SHP77 treated with DMSO at 0.1 percent for 48 hours (cell line): Measurements from ENCODE around the gene ACP7.
"Not testable (repeated sequence)": the region's sequence is repeated elsewhere in the genome, so short reads cannot be mapped to it uniquely, and the experiment has no call there.

ENCODE experiments used
- DNase-seq: peaks from one replicate; lab custom pipeline; 2025; lab: John Stamatoyannopoulos, UW

Gene ACP7

DNA sequence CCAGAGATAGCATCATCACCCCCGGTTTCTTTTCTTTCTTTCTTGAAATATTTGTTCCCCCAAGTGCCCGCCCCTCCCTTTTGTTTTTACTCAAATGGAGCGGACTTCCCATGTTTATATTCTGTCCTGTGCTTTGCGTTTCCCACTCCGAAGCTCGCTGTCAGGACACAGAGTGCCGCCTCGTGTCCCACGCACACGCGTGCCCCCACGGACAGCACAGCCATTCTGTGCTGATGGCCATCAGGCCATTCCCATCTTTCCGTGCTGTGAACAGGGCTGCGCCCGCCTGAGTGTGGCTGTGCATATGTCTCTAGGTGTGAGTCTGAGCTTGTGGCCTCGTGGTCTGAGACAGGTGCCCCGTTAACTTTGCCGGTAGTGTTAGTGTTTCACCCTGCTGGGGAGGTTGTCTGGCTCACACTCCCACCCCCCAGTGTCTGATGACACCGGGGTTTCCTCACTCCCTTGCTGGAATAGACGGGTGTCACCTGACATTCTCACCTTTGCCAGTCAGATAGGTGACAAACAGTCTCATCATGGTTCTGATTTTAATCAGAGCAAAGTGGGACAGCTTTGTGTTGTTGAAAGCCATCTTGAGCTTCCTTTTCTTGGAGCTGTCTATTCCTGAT is 48.3 kb downstream of the ACP7 start:
- no peak for DNase-seq

DNA sequence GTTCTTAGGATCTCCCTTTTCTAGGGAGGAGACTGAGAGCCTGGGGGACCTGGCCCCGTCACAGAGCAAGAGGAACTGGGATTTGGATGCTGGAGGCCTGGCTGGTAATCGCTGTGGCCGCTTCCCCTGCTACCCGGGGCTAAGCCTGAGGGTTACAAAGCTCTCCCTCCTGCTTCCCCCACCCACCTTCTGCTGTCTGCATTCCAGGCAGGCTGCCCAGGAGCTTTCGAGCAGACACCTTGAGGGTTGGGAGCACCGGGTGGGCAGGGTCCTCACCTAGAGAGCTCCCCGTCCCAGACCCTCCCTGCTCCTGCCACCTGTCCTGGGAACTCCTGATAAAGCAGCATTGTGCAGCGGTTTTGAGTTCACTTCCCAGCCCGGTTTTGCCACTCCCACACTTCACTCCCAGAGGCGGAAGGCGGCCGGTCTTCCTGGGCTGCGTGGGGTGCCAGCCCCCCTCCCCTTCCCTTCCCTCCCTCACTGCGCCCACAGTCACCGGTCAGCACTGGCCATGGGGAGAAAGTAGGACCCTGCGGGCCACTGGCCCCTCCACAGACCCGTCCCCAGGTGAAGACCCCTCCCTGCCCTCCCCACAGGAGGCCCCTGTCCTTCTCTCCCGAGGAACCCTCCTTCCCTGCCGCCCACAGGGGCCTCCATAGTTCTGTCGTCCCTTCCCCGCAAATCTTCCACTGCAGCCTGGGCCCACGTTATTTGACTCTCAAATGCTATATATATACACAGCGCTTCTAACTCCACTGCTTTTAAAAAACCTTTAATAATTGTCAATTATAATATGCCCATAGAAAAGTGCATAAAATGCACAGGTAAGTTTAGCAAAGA is 49.5 kb downstream of the ACP7 start:
- no peak for DNase-seq

DNA sequence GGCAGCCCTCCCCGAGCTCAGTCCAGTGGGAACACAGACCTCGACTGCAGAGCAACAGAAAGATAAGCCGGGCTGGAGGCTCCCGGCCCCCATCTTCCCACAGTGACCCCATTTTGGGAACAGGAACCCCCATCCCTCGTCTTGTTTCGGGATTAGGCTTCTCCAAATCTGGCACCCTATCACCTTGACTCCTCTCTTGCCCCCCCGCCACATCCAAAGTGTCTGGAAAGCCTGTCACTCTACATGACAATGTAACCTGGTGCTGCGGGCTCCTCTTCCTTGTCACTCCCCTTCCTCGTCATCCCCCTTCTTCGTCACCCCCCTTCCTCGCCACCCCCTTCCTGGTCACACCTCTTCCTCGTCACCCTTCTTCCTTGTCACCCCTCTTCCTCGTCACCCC is 51.5 kb downstream of the ACP7 start:
- no peak for DNase-seq

DNA sequence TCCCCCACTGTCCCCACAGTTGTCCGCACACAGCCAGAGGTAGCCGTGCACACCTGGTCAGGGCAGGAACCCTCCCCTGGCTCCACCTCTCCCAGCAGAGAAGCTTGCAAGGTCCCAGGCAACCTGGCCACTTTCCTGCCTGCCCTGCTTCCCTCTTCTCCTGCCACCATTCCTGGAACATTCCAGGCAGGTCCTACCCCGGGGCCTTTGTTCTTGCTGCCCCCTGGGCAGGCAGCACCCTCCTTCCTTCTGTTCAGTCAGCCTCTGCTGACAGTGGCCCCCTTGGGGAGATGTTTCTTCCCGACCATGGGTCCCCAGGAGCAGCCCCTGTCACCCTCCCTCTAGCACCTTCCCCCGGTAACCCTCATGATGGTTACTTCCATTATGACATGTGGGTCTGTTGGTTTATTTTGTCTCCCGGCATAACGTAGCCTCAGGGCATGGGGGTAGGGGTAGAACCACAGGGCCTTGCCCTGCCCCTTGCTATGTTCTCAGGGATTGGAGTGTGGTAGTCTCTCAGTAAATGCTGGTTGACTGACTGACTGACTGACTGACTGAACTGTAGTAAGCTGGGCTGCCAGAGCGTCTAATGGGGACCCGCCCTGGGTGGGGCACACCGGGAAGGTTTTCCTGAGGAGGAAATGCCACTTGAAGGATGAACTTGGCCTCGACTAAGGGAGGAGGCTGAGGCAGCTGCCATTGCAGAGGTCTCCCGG is 52.2 kb downstream of the ACP7 start:
- no peak for DNase-seq

DNA sequence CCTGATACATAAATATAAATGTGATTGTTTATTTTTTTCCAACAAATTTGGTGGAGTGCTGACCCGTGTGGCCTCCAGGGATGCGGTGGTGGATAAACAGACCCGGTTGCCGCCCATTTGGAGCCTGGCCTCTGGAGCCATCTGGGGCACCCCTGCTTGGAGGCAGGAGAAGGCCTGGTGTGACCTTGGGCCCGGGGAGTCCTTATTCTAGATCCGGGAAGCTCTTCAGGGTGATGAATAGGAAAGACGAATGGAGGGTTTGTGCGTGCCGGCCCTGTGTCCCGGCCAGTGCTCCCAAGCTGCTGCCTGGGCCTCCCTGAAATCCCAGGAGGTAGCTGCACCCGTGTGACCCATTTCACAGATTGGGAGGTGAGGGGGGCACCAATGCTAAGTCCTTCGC is 53.0 kb downstream of the ACP7 start:
- no peak for DNase-seq

DNA sequence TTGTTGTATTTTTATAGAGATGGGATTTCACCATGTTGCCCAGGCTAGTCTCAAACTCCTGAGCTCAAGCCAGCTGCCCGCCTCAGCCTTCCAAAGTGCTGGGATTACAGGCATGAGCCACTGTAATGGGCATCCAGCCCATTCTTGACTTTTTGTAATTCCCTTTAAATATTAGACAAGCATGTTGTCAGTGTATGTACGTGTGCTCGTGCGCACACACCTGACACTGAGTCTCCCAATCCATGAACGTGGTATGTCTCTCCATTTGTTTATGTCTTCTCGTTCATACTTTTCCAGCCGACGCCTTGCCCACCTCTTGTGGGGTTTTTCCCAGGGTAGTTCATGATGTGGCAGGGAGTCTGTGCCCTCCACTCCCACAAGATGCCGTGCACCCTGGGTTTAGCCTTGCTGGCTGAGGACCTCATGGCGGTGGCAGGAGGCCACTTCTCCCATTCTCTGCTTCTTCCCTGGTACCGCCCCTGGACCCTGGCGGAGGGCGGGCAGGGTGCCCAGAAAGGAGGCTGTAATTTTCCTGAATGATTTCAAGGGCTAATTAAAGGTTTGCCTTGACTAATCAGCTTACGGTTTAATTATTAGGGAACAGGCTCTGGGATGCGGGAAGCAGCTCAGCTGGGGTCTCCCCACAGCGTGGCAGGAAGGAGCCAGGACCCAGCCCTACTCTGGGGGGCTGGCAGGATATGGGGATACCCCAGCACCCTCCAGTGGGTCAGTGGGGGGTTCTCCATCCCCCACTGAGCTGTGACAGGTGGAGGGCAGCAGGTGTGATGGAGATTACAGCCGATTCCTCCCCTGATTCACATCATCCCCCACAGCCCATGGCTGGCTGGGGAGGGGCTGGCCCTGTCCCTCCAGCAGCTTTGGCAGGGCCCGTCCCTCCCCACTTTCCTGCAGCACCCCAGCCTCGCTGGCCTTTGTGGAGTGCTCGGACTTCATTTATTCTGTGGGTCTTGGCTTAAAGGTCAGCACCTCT is 54.3 kb downstream of the ACP7 start:
- DNase-seq = no peak

DNA sequence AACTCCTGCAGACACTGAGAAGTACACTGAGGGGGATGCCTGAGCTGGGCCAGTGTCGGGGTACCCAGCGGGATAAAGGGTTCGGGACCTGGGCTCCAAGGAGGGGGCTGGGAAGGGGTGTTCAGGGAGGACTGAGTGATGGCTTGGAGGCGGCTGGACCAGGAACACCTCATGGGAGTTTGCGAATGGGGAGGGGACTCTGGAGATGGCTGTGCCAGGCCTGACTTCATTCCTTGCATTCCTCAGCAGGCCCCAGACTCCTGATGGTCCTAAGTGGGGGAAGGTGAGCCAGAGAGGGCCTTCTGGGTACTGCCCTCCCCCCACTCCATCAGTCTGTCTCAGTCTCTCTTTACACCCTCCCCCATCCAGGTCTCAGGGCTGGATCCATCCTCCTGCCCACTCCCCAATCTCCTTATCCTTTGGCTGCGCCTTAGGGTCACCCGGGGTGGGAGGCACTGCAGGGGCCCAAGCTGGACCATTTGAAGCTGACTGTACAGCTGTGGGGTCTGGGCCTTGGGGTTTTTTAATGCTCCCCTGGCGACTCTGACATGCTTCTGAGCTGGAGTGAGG is 55.2 kb downstream of the ACP7 start:
- DNase-seq = no peak

DNA sequence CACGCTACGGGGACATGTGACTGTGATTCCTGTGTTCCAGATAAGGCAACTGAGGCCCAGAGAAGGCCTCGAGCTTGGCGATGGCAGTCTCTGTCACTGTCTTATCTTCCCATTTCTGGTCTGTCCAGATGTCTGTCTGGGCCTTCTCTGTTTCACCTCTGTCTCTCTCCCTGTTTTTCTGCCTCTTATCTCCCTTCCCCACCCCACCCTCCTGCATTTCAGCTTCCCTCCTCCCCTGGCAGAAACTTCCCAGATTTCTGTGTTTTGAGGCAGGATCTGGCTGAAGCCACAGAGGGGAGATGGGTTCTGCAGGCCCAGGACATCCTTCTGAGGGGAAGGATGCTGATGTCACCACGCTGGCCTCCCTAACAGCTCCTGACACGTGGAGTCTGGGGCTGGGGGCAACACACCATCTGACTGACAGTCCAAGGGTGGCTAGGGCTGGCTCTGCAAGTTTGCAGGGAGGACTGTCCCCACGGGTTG is 55.8 kb downstream of the ACP7 start:
- DNase-seq = no peak

DNA sequence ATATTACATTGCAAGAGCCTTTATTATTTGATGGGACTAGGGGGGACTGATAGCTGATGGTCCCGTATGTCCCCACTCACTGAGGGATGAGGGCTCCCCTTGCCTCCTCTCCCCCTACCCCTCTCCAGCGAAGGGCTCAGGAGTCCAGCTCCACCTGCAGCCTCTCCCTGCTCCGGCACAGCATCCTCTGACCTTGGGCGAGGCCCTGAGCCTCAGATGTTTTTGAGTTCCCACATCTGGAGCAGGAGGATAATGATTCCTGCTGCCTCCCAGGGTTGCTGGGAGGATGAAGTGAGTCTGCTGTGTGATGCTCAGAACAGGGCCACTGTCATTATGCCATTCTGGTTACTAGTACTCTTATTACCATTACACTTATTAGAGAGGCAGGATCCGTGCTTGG is 56.4 kb downstream of the ACP7 start:
- no peak for DNase-seq

DNA sequence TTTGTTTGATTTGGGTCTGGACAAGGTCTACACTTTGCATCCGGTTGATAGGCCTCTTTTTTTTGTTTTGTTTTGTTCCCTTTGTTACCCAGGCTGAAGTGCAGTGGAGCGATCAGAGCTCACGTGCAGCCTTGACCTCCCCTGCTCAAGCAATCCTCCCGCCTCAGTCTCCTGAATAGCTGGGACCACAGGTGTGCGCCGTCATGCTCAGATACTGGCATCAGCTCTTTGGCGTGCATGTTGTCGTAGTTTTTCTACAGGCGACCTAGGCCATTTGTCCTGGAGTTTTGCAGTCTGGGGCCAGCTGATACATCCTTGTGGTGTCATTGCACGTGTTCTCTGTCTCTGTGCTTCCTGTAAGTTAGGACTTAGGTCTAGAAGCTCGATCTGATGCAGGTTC is 57.8 kb downstream of the ACP7 start:
- no peak for DNase-seq

DNA sequence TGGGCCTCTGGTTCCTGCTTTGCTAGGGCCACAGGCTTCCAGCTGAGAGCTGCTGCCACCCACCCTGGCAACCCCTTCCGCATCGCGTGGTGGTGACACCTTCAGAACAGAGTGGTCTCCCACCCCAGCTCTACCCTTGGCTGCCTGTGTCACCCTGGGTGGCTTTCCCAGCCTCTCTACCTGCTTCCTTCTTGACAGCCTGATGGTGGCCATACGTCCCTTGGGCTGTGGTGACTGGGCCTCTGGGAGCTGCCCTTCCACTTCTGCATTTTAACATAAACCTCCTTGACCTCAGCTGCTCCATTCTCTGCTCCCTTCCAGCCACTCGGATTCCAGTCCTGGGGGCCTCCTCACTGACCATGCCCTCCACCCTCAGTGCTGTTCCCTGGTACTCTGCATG is 58.5 kb downstream of the ACP7 start:
- no peak for DNase-seq

DNA sequence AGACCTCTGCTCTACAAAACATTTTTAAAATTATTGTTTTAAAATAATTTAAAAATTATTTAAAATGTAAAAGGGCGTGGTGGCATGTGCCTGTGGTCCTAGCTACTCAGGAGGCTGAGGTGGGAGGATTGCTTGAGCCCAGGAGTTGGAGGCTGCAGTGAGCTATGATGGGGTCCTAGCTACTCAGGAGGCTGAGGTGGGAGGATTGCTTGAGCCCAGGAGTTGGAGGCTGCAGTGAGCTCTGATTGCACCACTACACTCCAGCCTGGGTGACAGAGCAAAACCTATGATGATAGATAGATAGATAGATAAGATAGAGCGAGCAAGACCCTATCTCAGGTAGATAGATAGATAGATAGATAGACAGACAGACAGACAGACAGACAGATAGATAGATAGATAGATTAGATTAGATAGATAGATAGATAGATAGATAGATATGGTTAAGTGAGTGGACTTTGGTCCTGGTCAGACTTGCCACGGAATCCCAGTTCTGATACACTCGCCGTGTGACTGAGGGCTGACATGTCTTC is 59.7 kb downstream of the ACP7 start:
- DNase-seq = not testable (repeated sequence)

DNA sequence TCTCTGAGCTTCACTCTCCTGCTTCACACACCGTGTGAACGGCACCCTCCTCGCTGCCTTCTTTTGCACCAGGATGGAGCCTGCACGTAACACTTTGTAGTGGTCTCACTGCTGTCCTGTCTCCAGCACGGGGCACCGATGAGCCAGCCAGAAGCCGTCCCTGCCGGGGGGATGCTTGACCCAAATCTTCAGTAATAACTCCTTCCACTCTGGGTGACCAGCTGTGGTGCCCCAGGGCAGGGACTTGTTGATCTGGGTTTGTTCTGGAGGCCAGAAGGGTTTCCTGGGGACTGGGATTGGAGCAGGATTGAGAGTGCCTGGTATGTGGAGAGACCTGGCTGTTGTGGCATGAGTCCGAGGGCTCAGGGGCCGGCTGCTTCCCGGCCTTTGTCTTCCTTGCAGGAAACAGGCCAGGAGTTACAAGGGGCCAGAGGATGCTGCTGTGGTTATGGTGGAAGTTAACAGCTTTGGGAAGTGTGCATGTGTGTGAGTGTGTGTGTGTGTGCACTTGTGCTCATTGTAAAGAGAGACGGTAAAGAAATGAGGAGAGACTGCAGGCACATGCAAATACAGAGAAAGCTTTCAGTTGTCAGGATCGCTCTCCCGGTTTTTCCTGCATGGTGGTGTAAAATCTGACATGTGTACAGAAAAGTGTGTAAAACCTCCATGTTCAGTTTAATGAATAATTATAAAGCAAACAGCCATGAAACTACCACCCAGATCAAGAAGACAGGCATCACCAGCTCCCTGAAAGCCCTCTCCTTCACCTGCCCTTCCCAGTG is 60.3 kb downstream of the ACP7 start:
- no peak for DNase-seq

DNA sequence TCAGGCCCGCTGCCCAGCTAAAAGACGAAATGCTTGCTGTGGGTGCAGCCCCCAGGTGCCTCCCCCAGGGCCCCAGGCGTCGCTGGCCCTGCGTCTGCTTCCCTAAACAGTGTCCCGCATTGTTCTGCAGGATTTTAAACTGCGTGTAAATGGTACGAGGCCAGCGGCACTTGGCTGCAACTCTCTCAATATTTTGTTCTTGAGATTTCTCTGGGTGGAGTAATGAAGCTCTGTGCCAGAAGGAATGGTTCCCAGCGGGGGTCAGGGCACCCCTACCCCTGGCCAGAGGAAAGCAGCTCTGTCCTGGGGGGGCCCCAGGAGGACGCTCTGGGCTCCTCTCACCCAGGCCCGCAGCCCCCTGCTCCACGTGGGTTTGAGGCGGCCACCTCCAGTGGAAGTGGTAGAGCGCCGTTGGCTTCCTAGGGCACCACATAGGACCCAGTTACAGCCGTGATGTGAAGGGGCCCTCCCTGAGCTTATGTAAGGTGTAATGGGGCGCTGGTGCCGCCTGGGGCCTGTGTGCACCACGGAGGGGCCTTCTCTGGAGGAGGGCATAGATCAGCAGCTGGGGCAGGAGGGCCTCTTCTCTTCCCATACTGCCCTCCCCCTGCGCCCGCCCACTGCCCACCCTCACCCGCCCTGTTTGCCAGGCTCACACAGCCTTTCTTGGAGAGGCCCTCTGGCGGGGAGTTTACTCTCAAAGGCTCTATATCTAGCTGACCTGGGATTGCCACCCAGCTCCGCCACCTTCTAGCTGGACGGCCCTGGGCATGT is 61.2 kb downstream of the ACP7 start:
- DNase-seq = no peak

DNA sequence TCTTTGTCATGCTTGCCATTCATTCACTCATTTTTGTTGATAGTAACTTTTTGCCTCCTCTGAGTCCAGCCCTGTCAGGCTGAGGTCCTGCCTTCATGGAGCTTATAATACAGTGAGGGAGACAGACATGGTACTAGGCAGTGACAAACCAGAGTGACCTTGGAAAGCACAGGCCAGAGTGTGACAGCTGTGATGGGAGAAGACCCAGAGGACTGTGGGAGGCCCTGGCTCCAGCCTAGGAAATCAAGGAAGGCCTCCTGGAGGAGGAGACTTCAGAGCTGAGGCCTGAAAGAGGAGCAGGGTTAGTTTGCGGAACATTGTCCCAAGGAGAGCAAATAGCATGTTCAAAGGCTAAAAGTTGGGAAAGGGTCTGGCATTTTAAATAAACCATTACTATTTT is 61.9 kb downstream of the ACP7 start:
- no peak for DNase-seq

DNA sequence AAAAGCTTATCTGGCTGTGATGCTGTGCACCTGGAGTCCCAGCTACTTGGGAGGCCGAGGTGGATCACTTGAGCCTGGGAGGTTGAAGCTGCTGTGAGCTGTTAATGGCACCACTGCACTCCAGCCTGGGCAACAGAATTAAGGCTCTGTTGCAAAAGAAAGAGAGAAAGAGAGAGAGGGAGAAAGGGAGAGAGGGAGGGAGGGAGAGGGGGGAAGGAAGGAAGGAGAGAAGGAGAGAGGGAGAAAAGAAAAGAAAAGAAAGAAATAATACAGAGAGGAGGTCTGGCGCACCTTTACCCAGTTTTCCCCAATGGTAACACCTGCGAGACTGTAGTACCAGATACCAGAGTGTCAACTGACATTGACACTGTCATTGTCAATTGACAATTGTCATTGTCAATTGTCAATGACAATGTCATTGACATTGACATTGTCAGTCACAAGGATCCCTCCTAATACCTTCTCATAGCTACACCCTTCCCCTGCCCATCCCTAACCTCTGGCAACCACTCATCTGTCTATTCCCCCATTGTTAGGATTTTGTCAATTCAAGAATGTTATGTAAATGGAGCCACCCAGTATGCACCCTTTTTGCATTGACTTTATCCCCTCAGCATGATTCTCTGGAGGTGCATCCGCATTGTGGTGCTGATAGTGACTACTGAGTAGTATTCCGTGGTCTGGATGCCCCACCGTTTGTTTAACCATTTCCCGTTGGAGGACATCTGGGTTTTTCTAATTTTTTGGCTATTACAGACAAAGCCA is 62.7 kb downstream of the ACP7 start:
- DNase-seq = no peak

DNA sequence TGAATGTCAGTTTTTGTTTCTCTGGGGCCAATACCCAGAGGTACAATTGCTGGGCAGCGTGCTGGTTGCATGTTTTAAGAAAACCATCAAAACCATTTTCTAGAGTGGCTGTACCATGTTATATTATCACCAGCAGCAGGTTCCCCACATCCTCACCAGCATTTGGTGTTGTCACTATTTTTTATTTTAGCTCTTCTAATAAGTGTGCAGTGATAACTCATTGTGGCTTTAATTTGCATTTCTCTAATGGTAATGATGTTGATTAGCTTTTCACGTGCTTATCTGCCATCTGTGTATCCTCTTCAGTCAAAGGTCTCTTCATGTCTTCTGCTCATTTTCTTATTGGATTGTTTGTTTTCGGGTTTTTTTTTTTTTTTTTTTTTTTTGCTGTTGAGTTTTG is 63.3 kb downstream of the ACP7 start:
- no peak for DNase-seq

DNA sequence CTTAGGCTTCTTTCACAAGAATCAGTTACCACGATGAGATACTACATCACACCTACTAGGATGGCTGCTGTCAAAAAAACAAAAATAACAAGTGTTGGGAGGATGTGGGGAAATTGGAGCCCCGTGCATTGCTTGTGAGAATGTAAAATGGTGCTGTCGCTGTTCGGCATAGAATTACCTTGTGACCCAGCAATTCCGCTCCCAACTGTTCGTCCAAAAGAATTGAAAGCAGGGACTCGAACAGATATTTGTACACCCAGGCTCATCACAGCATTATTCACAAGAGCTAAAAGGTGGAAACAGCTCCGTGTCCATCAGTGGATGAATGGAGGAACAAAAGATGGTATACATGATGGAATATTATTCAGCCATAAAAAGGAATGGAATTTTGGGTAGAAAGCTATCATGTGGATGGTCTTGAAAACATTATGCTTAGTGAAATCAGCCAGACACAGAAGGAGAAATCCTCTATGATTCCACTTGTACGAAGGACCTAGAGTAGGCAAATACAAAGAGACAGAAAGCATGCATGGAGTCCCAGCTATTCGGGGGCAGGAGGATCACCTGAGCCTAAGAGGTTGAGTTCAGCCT is 64.9 kb downstream of the ACP7 start:
- no peak for DNase-seq
